ENCODE results near the gene SPAG9. TPM values are rescaled to one million over a fixed set of nuclear protein-coding genes. Genes with fewer than 3 reads are reported as not detected.

Gene SPAG9
- polyA plus RNA-seq, 1 donor from 2014 or later: 6.1 TPM

GRCh38 chr17:50918071-50918932, 202.4 kb downstream of the SPAG9 start:
- no peaks in the 10 kb centered on the region for H3K36me3 Mint-ChIP-seq
- H3K9me3 Mint-ChIP-seq: no peaks in the 10 kb centered on the region
- peaks cover 6 to 19% (median 10%) of the 10 kb centered on the region in 3 donors for H3K4me1 Mint-ChIP-seq
- H3K4me3 Mint-ChIP-seq: peak overlapping the region in 1 of 4 donors; percentile 77
- no peak overlapping the region for H3K27ac Mint-ChIP-seq
- peaks cover 6% of the 10 kb centered on the region for H3K27me3 Mint-ChIP-seq

GRCh38 chr17:50917418-50917743, 203.3 kb downstream of the SPAG9 start:
- H3K27ac Mint-ChIP-seq: no peak overlapping the region
- H3K36me3 Mint-ChIP-seq: no peaks in the 10 kb centered on the region
- peak overlapping the region in 1 of 4 donors; percentile 45 for H3K4me3 Mint-ChIP-seq
- H3K27me3 Mint-ChIP-seq: peaks cover 6% of the 10 kb centered on the region
- peaks cover 6 to 19% (median 10%) of the 10 kb centered on the region in 3 donors for H3K4me1 Mint-ChIP-seq
- H3K9me3 Mint-ChIP-seq: no peaks in the 10 kb centered on the region

- Mint-ChIP-seq H3K36me3 (no peaks in the 10 kb centered on the region), H3K4me3 (peak overlapping the region in 1 of 4 donors; percentile 58), H3K9me3 (no peaks in the 10 kb centered on the region), H3K27ac (peak overlapping the region in 2 of 3 donors; percentile 18 to 31), H3K4me1 (peaks cover 6 to 19% (median 10%) of the 10 kb centered on the region in 3 donors), H3K27me3 (peaks cover 6% of the 10 kb centered on the region)
Measured at GRCh38 chr17:50916708-50917417, 203.8 kb downstream of the SPAG9 start.

- Mint-ChIP-seq H3K9me3 (no peaks in the 10 kb centered on the region), H3K4me3 (peak overlapping the region in 1 of 4 donors; percentile 58), H3K36me3 (no peaks in the 10 kb centered on the region), H3K27me3 (peaks cover 3% of the 10 kb centered on the region), H3K4me1 (peaks cover 6 to 13% (median 10%) of the 10 kb centered on the region in 3 donors), H3K27ac (peak overlapping the region in 1 of 3 donors; percentile 31)
Measured at GRCh38 chr17:50916026-50916707, 204.5 kb downstream of the SPAG9 start.

- Mint-ChIP-seq H3K27ac (peak overlapping the region in 1 of 3 donors; percentile 80), H3K27me3 (peaks cover 6% of the 10 kb centered on the region), H3K4me3 (no peak overlapping the region), H3K36me3 (no peaks in the 10 kb centered on the region), H3K4me1 (peaks cover 8 to 13% (median 11%) of the 10 kb centered on the region in 3 donors), H3K9me3 (no peaks in the 10 kb centered on the region)
Measured at GRCh38 chr17:50914505-50915063, 206.1 kb downstream of the SPAG9 start.

GRCh38 chr17:50913120-50913519, 207.5 kb downstream of the SPAG9 start:
- Mint-ChIP-seq H3K36me3 (no peaks in the 10 kb centered on the region), H3K9me3 (no peaks in the 10 kb centered on the region), H3K27me3 (peaks cover 9% of the 10 kb centered on the region), H3K4me1 (peaks cover 1 to 11% (median 9%) of the 10 kb centered on the region in 3 donors), H3K4me3 (no peak overlapping the region), H3K27ac (no peak overlapping the region)

Other genes with a start within 250 kb of the SPAG9 start
- gene NME1, start 32.7 kb upstream of the SPAG9 start, polyA plus RNA-seq: 68.4 TPM
- gene NME2, start 45.5 kb upstream of the SPAG9 start, polyA plus RNA-seq: 374 TPM
- gene MBTD1, start 139.2 kb upstream of the SPAG9 start, polyA plus RNA-seq: 8.5 TPM
- 47.0 TPM for gene UTP18, start 139.7 kb upstream of the SPAG9 start, polyA plus RNA-seq